ENCODE results near the gene FAM131B. TPM values are rescaled to one million over a fixed set of nuclear protein-coding genes. Genes with fewer than 3 reads are reported as not detected.

Gene FAM131B
- total RNA-seq, 1 experiment from 2014 or later: 17.3 TPM

GRCh38 chr7:143354376-143354775 lies 8.1 kb downstream of the FAM131B start:
- H2BK12ac ChIP-seq (ENCODE audit: insufficient read length, low read depth, low read length): no peak overlapping the region
- H4K8ac ChIP-seq (replicated peaks; ENCODE audit: insufficient read length, low read depth, low read length): no peak overlapping the region
- no peaks in the 10 kb centered on the region for H3K4me1 ChIP-seq (ENCODE audit: insufficient read depth, low read length)
- H3K18ac ChIP-seq (ENCODE audit: insufficient read length, low read depth, low read length): no peak overlapping the region
- no peaks in the 10 kb centered on the region for H3K79me1 ChIP-seq (ENCODE audit: insufficient read depth, low read depth, low read length, poor library complexity, severe bottlenecking)
- peaks cover 17 to 21% of the 10 kb centered on the region in 2 experiments for H3K4me1 Mint-ChIP-seq
- no peak overlapping the region for H3K4ac ChIP-seq (ENCODE audit: low read depth, low read length)
- H2BK120ac ChIP-seq (ENCODE audit: low read depth, low read length, poor library complexity, severe bottlenecking): no peak overlapping the region
- no peaks in the 10 kb centered on the region for H4K20me1 ChIP-seq (ENCODE audit: control insufficient read depth, insufficient read depth, insufficient read length)
- H3K27me3 Mint-ChIP-seq (ENCODE audit: low read depth): no peaks in the 10 kb centered on the region; the same call in none of the 2 replicates
- H2BK5ac ChIP-seq (ENCODE audit: insufficient read length, low read length): no peak overlapping the region
- no peak overlapping the region for H4K5ac ChIP-seq (ENCODE audit: insufficient read length, low read depth, low read length)
- no peak overlapping the region for H4K91ac ChIP-seq (ENCODE audit: insufficient read length, low read depth, low read length)
- no peaks in the 10 kb centered on the region for H3K9me3 Mint-ChIP-seq
- no peak overlapping the region; a peak in 1 of 7 replicates for H3K27ac Mint-ChIP-seq
- no peak overlapping the region for H3K14ac ChIP-seq (ENCODE audit: insufficient read depth, low read length)
- no peak overlapping the region for H2AFZ ChIP-seq (ENCODE audit: low read length)
- no peak overlapping the region for H3K4me2 ChIP-seq (ENCODE audit: insufficient read depth, insufficient read length, low read length)
- no peaks in the 10 kb centered on the region for H3K23me2 ChIP-seq (ENCODE audit: insufficient read length, low read depth, low read length, poor library complexity, severe bottlenecking)
- H3K23ac ChIP-seq (ENCODE audit: insufficient read length, low read depth, low read length): no peak overlapping the region
- H3K79me2 ChIP-seq (ENCODE audit: insufficient read depth, low read length): no peaks in the 10 kb centered on the region
- no peak overlapping the region for H3K27ac ChIP-seq (ENCODE audit: insufficient read length, low read depth, low read length)
- TF ChIP-seq CTCF (conservative IDR thresholded peaks at IDR 0.05): no peak
- no peaks in the 10 kb centered on the region for H3K27me3 ChIP-seq (ENCODE audit: insufficient read depth, low read length)
- no CpG with 5 or more reads among the region's 8 CpGs for WGBS (ENCODE audit: extremely low coverage, insufficient read length, low lambda C conversion rate)
- H3K36me3 Mint-ChIP-seq (ENCODE audit: insufficient read depth in 1 of 3, low read depth in 3 of 3): peaks cover 26 to 54% (median 40%) of the 10 kb centered on the region in 3 experiments
- DNase-seq: no peak
- H3K4me3 Mint-ChIP-seq: no peak overlapping the region
- H3T11ph ChIP-seq (ENCODE audit: low read length): no peak overlapping the region
- H2AK5ac ChIP-seq (ENCODE audit: insufficient read length, low read length): no peak overlapping the region
- H3K9ac ChIP-seq (ENCODE audit: extremely low read depth, insufficient read length, low read length): no peak overlapping the region
- no peak overlapping the region for H2BK15ac ChIP-seq (ENCODE audit: low read depth, low read length)
- H2BK20ac ChIP-seq (ENCODE audit: low read depth, low read length, poor library complexity, severe bottlenecking): no peak overlapping the region
- no peaks in the 10 kb centered on the region for H3K9me3 ChIP-seq (ENCODE audit: control insufficient read depth, low read depth, low read length)
- H3K56ac ChIP-seq (ENCODE audit: insufficient read length, low read depth, low read length): no peak overlapping the region
